Panc1 (cell line): ENCODE data around the gene COL4A2. TPM values are rescaled to one million over a fixed set of nuclear protein-coding genes. Genes with fewer than 3 reads are reported as not detected.

Experiments used
- ATAC-seq: fragments of 200-7000 bp; cut with Tn5 transposase; 2 replicates; pipeline ENCODE4 v1.9.1; 2020; ENCODE audit warnings: mild to moderate bottlenecking, moderate library complexity
- BruUV-seq: library from RNA; stranded (reverse); fragments of 400-500 nt; replicated peaks from 2 replicates; lab custom pipeline; 2021; lab: Mats Ljungman, UMichigan
- CTCF ChIA-PET: fragments of 300-600 bp; sonication (Branson Sonifier 250); formaldehyde crosslinking; loops from one replicate; lab custom pipeline; 2022; ENCODE audit warnings: antibody characterized with exemption; lab: Charles Lee
- POLR2A ChIA-PET: fragments of 300-600 bp; sonication (Branson Sonifier 250); formaldehyde crosslinking; loops from one replicate; lab custom pipeline; 2022; ENCODE audit warnings: antibody characterized with exemption; lab: Charles Lee
- DNase-seq: peaks from one replicate; pipeline ENCODE4 v3.0.0-alpha.2; 2010; ENCODE audit warnings: low read depth, low spot score
- H3K27ac ChIP-seq: 2 replicates; pipeline ENCODE4 v1.5.1; 2011; ENCODE audit warnings: mild to moderate bottlenecking, low read length, inconsistent platforms
- H3K27me3 ChIP-seq: fragments of 200-500 bp; sonication (Bioruptor generic); 2 replicates; pipeline ENCODE4 v1.6.0; 2014; ENCODE audit warnings: low read length, inconsistent platforms; ENCODE audit not compliant: control insufficient read depth, insufficient read depth
- H3K36me3 ChIP-seq: fragments of 200-500 bp; sonication (Bioruptor generic); 2 replicates; pipeline ENCODE4 v1.5.1; 2014; ENCODE audit warnings: inconsistent platforms, mild to moderate bottlenecking, low read length, moderate library complexity; ENCODE audit not compliant: control insufficient read depth, insufficient read depth
- H3K4me1 ChIP-seq: 2 replicates; pipeline ENCODE4 v1.5.1; 2011; ENCODE audit warnings: inconsistent platforms, mild to moderate bottlenecking, low read length, moderate library complexity; ENCODE audit not compliant: control insufficient read depth, insufficient read depth
- H3K4me3 ChIP-seq, 2 experiments: 2 replicates each; pipeline ENCODE4 v1.5.1; 2011 to 2012; ENCODE audit warnings: low read depth in 2 of 2, low read length in 2 of 2, mild to moderate bottlenecking in 2 of 2, inconsistent platforms in 1 of 2, moderate library complexity in 1 of 2
- H3K9me3 ChIP-seq: fragments of 200-500 bp; sonication (Bioruptor generic); 2 replicates; pipeline ENCODE4 v1.5.1; 2014; ENCODE audit warnings: low read depth, mild to moderate bottlenecking, inconsistent platforms, low read length, moderate library complexity; ENCODE audit not compliant: control insufficient read depth, insufficient read depth
- POLR2AphosphoS5 ChIP-seq: IDR thresholded peaks from 2 replicates; pipeline ENCODE4 v1.6.1; 2012; ENCODE audit warnings: mild to moderate bottlenecking, low read depth, low read length, moderate library complexity
- SIN3A ChIP-seq: IDR thresholded peaks from 2 replicates; pipeline ENCODE4 v1.6.1; 2012; ENCODE audit warnings: low read depth, mild to moderate bottlenecking, low read length, moderate library complexity, borderline replicate concordance; ENCODE audit not compliant: insufficient read depth
- TCF7L2 ChIP-seq: IDR thresholded peaks from 2 replicates; pipeline ENCODE4 v1.6.1; 2011; ENCODE audit warnings: mild to moderate bottlenecking, low read depth, low read length, inconsistent platforms
- in situ Hi-C: cut with HindIII; loops from 2 replicates; pipeline ENCODE4 v1.10.0; 2016; ENCODE audit warnings: low sequenced_read_pairs, low pct_unique_long_range_greater_than_20kb
- intact Hi-C: fragments of 100-400 bp; cut with micrococcal nuclease; formaldehyde crosslinking; loops from one replicate; pipeline ENCODE4 v1.10.0; 2022; ENCODE audit not compliant: unreplicated experiment
- total RNA-seq: library from RNA; stranded (reverse); gene quantifications from one replicate; pipeline ENCODE4 v1.2.1, GENCODE V29; 2021; ENCODE audit not compliant: unreplicated experiment
- TF ChIP-seq, protein P1 (sequence below): fragments of 450-650 bp; IDR thresholded peaks from 2 replicates; pipeline ENCODE4 v1.5.1; 2017; ENCODE audit warnings: mild to moderate bottlenecking
- TF ChIP-seq, protein P2 (sequence below), 2 experiments: IDR thresholded peaks; 2 replicates each; pipeline ENCODE4 v1.6.1; 2011 to 2012; ENCODE audit warnings: low read depth in 2 of 2, control low read depth in 1 of 2, low read length in 1 of 2, mild to moderate bottlenecking in 1 of 2, moderate library complexity in 1 of 2; ENCODE audit not compliant: insufficient read depth in 1 of 2

COL4A2 gene
- total RNA-seq, 1 experiment from 2014 or later = 3.0 TPM

DNA sequence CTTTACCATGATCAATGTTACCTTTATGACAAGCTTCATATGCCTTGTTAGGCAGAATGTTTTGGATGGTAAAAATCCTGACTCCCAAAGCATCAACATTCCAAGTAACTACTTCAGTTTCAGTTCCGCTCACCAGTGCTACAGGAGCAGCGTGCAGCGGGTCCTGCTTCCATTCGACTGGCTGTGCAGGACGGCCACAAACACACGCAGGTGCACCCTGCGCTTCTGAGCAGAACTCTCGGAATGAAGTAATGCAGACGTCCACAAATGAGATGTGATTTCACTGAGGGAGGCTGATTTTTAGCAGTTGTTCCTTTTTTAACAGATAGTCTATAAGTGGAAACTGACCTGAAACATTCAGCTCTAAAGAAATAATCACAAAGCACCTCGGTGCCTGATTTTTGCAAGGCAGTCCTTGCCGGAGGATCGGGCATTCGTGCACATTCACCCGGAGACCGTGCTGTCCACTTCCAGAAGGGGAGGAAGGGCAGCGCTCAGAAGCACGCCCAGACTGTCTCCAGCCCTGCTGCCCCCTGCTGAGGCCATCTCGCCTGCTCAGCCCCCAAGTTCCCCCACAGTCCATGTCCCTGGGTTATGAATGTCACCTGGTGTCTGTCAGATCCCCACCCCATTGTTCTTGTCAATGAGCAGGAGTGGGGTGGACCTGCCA is 168.6 kb downstream of the COL4A2 start:
- Histone ChIP-seq H3K36me3 (no peaks in the 10 kb centered on the region), H3K4me1 (no peaks in the 10 kb centered on the region), H3K4me3 (no peak overlapping the region), H3K27me3 (no peaks in the 10 kb centered on the region), H3K27ac (no peak overlapping the region), H3K9me3 (no peaks in the 10 kb centered on the region)
- DNase-seq (no peak), ATAC-seq (no peak)
- CTCF ChIA-PET = no interaction called here
- POLR2A ChIA-PET = no interaction called here
- TF ChIP-seq, protein P1, sequence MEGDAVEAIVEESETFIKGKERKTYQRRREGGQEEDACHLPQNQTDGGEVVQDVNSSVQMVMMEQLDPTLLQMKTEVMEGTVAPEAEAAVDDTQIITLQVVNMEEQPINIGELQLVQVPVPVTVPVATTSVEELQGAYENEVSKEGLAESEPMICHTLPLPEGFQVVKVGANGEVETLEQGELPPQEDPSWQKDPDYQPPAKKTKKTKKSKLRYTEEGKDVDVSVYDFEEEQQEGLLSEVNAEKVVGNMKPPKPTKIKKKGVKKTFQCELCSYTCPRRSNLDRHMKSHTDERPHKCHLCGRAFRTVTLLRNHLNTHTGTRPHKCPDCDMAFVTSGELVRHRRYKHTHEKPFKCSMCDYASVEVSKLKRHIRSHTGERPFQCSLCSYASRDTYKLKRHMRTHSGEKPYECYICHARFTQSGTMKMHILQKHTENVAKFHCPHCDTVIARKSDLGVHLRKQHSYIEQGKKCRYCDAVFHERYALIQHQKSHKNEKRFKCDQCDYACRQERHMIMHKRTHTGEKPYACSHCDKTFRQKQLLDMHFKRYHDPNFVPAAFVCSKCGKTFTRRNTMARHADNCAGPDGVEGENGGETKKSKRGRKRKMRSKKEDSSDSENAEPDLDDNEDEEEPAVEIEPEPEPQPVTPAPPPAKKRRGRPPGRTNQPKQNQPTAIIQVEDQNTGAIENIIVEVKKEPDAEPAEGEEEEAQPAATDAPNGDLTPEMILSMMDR = no peak
- TF ChIP-seq POLR2AphosphoS5 = no peak
- no peak for TF ChIP-seq TCF7L2
- TF ChIP-seq, protein P2, sequence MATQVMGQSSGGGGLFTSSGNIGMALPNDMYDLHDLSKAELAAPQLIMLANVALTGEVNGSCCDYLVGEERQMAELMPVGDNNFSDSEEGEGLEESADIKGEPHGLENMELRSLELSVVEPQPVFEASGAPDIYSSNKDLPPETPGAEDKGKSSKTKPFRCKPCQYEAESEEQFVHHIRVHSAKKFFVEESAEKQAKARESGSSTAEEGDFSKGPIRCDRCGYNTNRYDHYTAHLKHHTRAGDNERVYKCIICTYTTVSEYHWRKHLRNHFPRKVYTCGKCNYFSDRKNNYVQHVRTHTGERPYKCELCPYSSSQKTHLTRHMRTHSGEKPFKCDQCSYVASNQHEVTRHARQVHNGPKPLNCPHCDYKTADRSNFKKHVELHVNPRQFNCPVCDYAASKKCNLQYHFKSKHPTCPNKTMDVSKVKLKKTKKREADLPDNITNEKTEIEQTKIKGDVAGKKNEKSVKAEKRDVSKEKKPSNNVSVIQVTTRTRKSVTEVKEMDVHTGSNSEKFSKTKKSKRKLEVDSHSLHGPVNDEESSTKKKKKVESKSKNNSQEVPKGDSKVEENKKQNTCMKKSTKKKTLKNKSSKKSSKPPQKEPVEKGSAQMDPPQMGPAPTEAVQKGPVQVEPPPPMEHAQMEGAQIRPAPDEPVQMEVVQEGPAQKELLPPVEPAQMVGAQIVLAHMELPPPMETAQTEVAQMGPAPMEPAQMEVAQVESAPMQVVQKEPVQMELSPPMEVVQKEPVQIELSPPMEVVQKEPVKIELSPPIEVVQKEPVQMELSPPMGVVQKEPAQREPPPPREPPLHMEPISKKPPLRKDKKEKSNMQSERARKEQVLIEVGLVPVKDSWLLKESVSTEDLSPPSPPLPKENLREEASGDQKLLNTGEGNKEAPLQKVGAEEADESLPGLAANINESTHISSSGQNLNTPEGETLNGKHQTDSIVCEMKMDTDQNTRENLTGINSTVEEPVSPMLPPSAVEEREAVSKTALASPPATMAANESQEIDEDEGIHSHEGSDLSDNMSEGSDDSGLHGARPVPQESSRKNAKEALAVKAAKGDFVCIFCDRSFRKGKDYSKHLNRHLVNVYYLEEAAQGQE (IDR thresholded peaks at IDR 0.05; ENCODE audit: insufficient read depth in 1 of 2, low read depth in 2 of 2, low read length in 1 of 2) = no peak
- no peak for TF ChIP-seq SIN3A
- intact Hi-C loops = no loop called here
- no TSS peak for BruUV-seq
- in situ Hi-C loops = no loop called here

DNA sequence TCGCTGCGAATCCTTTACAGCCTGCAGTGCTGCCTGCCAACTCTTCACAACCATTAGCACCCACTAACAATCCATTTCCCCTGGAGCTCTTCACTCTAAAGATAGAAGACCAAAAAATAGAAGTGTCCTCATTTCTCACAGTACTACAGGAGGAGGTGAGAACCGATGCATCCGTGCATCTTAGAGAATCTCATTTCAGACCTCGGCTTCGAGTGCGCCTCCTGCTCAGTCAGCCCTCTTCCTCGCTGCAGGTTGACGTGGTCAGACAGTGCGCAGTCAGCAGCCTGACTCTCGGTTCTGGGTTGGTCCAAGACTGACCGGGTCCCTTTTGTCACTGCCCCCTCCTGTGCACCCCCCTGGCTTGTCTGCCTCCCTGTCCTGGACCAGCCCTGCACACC is 169.1 kb downstream of the COL4A2 start:
- intact Hi-C loops = no loop called here
- in situ Hi-C loops = no loop called here
- TF ChIP-seq, protein P1 = no peak
- TF ChIP-seq, protein P2 (IDR thresholded peaks at IDR 0.05; ENCODE audit: insufficient read depth in 1 of 2, low read depth in 2 of 2, low read length in 1 of 2) = no peak
- no peak for TF ChIP-seq SIN3A
- no peak for TF ChIP-seq TCF7L2
- TF ChIP-seq POLR2AphosphoS5 = no peak
- DNase-seq (no peak), ATAC-seq (no peak)
- Histone ChIP-seq H3K27ac (no peak overlapping the region), H3K4me1 (no peaks in the 10 kb centered on the region), H3K9me3 (no peaks in the 10 kb centered on the region), H3K4me3 (no peak overlapping the region), H3K27me3 (no peaks in the 10 kb centered on the region), H3K36me3 (no peaks in the 10 kb centered on the region)
- BruUV-seq = no TSS peak
- CTCF ChIA-PET = no interaction called here
- POLR2A ChIA-PET = no interaction called here
